Ecto neural progenitor cell (in vitro differentiated cells): Measurements from ENCODE around the gene FXR1.

ENCODE experiments used
- DNase-seq: peaks from one replicate; pipeline ENCODE4 v3.0.0-alpha.2; 2018; ENCODE audit warnings: low spot score

Gene FXR1

DNA sequence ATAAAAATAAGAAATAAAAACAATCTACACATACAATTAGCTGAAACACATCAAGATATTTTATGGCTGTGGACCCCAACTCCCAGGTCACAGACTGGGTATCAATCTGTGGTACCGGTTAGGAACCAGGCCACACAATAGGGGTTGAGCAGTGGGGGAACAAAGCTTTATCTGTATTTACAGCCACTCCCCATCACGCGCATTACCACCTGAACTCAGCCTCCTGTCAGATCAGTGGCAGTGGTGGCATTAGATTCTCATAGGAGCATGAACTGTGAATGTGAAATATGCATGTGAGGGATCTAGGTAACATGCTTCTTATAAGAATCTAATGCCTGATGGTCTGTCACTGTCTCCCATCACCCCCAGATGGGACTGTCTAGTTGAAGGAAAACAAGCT is 94.8 kb downstream of the FXR1 start:
- DNase-seq, result no peak

DNA sequence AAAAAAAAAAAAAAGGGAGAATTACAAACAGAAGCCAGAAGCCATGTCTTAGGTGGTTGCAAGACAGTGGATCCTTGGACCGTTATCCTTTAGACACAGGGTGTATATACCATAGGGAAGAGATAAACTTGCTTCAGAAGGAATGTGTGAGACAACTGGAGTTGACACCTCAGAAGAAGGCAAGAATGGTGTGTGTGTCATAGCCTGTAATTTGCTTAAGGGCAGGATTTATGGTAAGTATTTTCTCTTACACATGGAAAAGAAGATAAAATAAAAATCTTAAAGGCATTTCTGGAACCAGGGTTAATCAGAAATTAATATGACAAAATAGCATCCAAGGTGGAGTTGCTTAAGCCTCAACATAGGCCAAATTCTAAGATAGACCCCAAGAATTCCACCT is 96.3 kb downstream of the FXR1 start:
- no peak for DNase-seq

DNA sequence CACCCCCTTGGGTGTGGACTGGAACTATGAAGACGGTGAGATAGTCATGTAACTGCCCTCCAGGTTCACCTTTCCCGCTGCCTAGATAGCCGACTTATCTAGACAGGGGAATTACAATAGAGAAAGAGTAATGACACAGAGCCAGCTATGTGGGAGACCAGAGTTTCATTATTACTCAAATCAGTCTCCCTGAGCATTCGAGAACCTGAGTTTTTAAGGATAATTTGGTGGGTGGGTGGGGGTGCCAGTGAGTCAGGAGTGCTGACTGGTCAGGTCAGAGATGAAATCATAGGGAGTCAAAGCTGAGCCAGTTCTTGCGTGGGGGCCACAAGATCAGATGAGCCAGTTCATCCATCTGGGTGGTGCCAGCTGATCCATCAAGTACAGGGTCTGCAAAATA is 96.8 kb downstream of the FXR1 start:
- no peak for DNase-seq

DNA sequence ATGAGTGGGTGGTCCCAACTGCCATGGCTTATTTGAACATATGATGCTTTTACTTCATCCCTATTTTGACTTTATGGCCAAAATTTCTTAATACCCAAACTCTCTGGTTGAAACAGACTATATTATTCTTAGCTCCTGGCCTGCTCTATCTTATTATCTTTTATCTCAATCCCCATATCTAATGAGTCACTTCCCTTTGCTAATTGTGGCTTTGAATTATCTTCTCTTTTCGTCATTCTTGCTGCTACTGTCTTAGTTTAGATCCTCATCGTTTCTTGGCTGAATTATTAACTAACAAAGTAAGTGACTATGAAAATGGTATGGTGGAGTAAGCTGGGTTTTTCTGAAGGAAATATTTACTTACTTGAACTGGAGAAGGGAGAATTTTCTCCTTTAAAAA is 105.2 kb downstream of the FXR1 start:
- DNase-seq, result no peak

DNA sequence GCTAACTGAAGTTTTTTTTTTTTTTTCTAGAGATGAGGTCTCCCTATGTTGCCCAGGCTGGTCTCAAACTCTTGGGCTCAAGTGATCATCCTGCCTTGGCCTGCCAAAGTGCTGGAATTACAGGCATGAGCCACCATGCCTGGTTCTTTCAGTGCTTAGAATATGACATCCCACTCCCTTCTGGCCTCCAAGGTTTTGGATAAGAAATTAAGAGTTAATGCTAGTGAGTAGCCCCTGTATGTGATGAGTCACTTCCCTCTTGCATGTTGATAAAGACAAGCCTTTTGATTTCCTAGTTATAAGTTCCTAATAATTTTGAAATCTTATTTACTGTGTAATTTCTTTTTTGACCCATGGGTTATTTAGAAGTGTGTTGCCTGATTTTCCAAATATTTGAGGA is 112.7 kb downstream of the FXR1 start:
- no peak for DNase-seq

DNA sequence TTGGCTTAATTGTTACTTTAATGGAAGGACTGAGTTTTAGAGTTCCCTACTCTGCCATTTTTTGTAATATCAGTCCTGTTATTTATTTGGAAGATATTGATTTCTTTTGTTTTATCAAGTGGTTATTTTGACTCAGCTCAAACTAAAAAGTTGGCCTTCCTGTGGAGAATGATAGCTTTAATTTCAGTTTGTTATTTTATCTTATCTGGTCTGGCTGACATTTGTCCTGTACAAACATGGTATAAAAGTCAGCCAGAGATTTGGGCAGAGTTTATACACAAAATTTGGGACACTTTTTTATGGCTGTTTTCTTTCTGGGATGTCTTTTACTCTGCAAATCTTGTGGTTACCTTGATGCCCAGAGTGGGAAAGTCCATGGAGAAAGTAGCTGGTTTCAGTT is 118.5 kb downstream of the FXR1 start:
- DNase-seq, result no peak
